ENCODE data around the gene XPC.

The XPC gene

GRCh38 chr3:14183015-14183577 is 4.7 kb upstream of the XPC start:
- Histone ChIP-seq H3K79me2 (ENCODE audit: insufficient read depth, low read length) (peaks cover 56% of the 10 kb centered on the region), H3K27ac (ENCODE audit: low read depth, low read length) (no peak overlapping the region), H3F3A (ENCODE audit: insufficient read depth) (no peaks in the 10 kb centered on the region), H3K4me2 (ENCODE audit: low read depth, low read length, poor library complexity, severe bottlenecking) (no peak overlapping the region), H3K27me3 (ENCODE audit: low read length) (no peaks in the 10 kb centered on the region), H4K20me1 (ENCODE audit: low read depth, low read length) (no peaks in the 10 kb centered on the region), H3K9me2 (replicated peaks; ENCODE audit: insufficient read depth, low read length) (no peaks in the 10 kb centered on the region), H3K36me3 (ENCODE audit: low read length) (peaks cover 27% of the 10 kb centered on the region), H2AFZ (ENCODE audit: low read depth, low read length, severe bottlenecking) (no peak overlapping the region), H3K4me3 (ENCODE audit: insufficient read depth, low read length, poor library complexity, severe bottlenecking) (no peak overlapping the region), H3K9me3 (ENCODE audit: insufficient read depth, low read length) (no peaks in the 10 kb centered on the region), H3K9ac (ENCODE audit: low read length) (no peak overlapping the region)
- TF ChIP-seq EZH2phosphoT487 (conservative IDR thresholded peaks at IDR 0.05; ENCODE audit: low read length) (no peak), CTCF (IDR thresholded peaks at IDR 0.05; ENCODE audit: insufficient read depth, low read length, poor library complexity, severe bottlenecking) (no peak)

DNA sequence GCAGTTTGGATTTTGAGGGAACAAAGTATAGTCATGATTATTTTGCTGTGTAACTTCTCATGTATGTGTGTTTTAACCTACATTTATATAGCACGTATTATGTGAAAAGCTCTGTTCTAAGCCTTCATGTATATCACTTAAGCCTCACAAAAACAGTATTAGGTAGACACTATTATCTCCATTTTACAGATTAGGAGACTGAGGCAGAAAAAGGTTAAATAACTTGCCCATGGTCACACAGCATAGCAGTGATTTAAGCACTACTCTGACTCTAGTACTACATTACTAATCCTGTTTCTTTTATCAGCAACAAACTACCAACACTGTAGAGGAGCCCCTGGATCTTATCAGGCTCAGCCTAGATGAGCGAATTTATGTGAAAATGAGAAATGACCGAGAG is 2.9 kb upstream of the XPC start:
- Histone ChIP-seq H3K9ac (ENCODE audit: low read length) (no peak overlapping the region), H2AFZ (ENCODE audit: low read depth, low read length, severe bottlenecking) (no peak overlapping the region), H3K4me2 (ENCODE audit: low read depth, low read length, poor library complexity, severe bottlenecking) (no peak overlapping the region), H3F3A (ENCODE audit: insufficient read depth) (no peaks in the 10 kb centered on the region; the same call in 1 of the 2 replicates), H3K4me3 (ENCODE audit: insufficient read depth, low read length, poor library complexity, severe bottlenecking) (no peak overlapping the region), H3K9me2 (replicated peaks; ENCODE audit: insufficient read depth, low read length) (no peaks in the 10 kb centered on the region), H3K9me3 (ENCODE audit: insufficient read depth, low read length) (no peaks in the 10 kb centered on the region), H3K36me3 (ENCODE audit: low read length) (peaks cover 27% of the 10 kb centered on the region), H3K27me3 (ENCODE audit: low read length) (no peaks in the 10 kb centered on the region), H3K27ac (ENCODE audit: low read depth, low read length) (no peak overlapping the region), H4K20me1 (ENCODE audit: low read depth, low read length) (no peaks in the 10 kb centered on the region), H3K79me2 (ENCODE audit: insufficient read depth, low read length) (peaks cover 62% of the 10 kb centered on the region)
- TF ChIP-seq CTCF (IDR thresholded peaks at IDR 0.05; ENCODE audit: insufficient read depth, low read length, poor library complexity, severe bottlenecking): no peak
- TF ChIP-seq EZH2phosphoT487 (conservative IDR thresholded peaks at IDR 0.05; ENCODE audit: low read length): no peak

DNA sequence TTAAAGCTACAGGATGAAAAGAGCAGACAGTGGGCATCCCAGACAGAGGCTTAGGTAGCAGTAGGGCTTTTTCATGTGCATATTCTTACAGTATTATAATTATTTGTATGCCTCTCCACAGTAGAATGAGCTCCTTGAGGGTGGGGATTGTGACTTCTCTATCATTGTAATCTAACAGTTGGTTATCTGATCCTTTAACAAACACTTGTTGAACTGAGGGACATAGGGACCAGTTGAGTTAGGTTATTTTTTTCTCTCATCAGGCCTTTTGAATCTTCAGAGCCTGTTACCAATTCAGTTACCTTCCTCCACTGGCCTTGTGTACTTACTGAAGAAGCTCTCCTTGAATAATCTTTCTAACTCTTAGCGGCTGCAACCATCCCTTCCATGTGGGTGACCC is 1.4 kb upstream of the XPC start:
- H3K36me3 ChIP-seq (ENCODE audit: low read length): peaks cover 27% of the 10 kb centered on the region
- H3K79me2 ChIP-seq (ENCODE audit: insufficient read depth, low read length): peaks cover 76% of the 10 kb centered on the region
- no peaks in the 10 kb centered on the region for H3K9me3 ChIP-seq (ENCODE audit: insufficient read depth, low read length)
- no peak overlapping the region for H3K27ac ChIP-seq (ENCODE audit: low read depth, low read length)
- no peak overlapping the region for H2AFZ ChIP-seq (ENCODE audit: low read depth, low read length, severe bottlenecking)
- peak overlapping the region; percentile 91 for H3K4me2 ChIP-seq (ENCODE audit: low read depth, low read length, poor library complexity, severe bottlenecking)
- peaks cover 12% of the 10 kb centered on the region for H3F3A ChIP-seq (ENCODE audit: insufficient read depth)
- no peak for TF ChIP-seq CTCF (IDR thresholded peaks at IDR 0.05; ENCODE audit: insufficient read depth, low read length, poor library complexity, severe bottlenecking)
- TF ChIP-seq EZH2phosphoT487 (conservative IDR thresholded peaks at IDR 0.05; ENCODE audit: low read length): no peak
- H3K27me3 ChIP-seq (ENCODE audit: low read length): no peaks in the 10 kb centered on the region
- peak overlapping the region; percentile 87 for H3K9ac ChIP-seq (ENCODE audit: low read length)
- peak overlapping the region; percentile 87 for H3K4me3 ChIP-seq (ENCODE audit: insufficient read depth, low read length, poor library complexity, severe bottlenecking)
- H3K9me2 ChIP-seq (replicated peaks; ENCODE audit: insufficient read depth, low read length): no peaks in the 10 kb centered on the region
- peaks cover 6% of the 10 kb centered on the region; the same call in 1 of the 2 replicates for H4K20me1 ChIP-seq (ENCODE audit: low read depth, low read length)

Measured in SU-DHL-6 (cell line).